GM19025 (cell line): ENCODE measurements around the gene CBR3.
"Not testable (repeated sequence)": the region's sequence is repeated elsewhere in the genome, so short reads cannot be mapped to it uniquely, and the experiment has no call there.

ENCODE experiments used
- ATAC-seq: cut with Tn5 transposase; IDR thresholded peaks from one replicate; pipeline ENCODE4 v1.9.1; 2021; ENCODE audit warnings: mild to moderate bottlenecking, low read depth, moderate library complexity; ENCODE audit not compliant: unreplicated experiment

Gene CBR3

DNA sequence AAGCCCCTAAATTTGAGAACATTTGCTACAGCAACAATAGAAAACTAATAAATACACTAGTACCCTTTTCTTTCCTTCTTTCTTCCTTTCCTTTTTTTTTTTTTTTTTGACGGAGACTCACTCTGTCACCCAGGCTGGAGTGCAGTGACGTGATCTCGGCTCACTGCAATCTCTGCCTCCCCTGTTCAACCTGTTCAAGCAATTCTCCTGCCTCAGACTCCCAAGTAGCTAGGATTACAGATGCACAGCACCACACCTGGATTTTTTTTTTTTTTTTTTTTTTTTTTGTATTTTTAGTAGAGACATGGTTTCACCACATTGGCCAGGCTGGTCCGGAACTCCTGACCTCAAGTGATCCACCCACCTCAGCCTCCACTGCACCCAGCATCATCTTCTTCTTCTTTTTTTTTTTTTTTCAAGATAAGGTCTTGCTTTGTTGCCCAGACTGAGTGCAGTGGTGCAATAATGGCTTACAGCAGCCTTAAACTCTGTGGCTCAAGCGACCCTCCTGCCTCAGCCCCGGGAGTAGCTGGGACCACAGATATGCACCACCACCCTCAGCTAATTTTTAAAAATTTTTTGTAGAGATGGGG, 19.6 kb upstream of the CBR3 start:
- ATAC-seq: no peak

DNA sequence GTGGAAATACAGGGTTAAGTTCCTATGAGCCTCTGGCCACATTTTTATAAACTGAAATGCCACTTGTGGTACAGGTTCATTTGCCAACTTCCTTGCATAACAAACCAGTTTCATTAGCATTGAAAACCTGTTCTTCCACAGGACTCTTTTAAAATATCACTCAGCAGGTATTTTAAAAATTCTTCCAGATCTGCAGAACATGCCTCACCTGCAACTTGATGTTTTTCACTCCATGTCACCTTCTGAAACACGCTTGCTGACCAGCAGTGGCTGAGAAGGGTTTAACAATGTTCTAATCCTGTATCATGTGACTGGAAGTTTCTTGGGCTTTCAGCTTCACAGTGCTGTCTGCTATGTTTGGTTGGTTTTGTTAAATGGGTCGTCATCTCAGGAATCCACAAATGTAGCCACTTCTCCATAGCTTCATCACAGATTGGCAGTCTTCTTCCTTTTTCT, 17.6 kb upstream of the CBR3 start:
- ATAC-seq: no peak

DNA sequence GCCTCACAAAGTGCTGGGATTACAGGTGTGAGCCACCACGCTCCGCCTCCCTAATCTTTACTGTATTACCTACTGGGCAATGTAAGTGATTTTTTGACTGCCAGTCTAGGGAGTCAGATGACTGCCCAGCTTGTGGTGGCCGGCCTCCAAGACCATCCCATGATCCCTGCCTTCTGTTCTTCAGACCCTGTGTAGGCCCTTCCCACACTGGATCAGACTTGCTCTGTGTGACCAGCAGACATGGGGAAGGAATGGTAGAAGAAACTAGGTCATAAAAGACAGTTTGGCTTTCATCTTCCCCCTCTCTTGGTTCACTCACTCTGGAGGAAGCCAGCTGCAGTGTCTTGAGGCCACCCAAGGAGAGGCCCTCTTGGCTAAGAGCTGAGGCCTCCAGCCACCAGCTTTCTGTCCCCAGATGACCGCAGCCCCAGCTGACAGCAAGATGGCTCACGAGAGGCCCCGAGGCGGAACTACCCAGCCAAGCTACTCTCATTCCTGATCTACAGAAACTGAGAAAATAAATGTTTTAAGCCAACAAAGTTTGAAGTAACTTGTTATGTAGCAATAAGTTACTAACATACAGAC, 14.5 kb upstream of the CBR3 start:
- no peak for ATAC-seq

DNA sequence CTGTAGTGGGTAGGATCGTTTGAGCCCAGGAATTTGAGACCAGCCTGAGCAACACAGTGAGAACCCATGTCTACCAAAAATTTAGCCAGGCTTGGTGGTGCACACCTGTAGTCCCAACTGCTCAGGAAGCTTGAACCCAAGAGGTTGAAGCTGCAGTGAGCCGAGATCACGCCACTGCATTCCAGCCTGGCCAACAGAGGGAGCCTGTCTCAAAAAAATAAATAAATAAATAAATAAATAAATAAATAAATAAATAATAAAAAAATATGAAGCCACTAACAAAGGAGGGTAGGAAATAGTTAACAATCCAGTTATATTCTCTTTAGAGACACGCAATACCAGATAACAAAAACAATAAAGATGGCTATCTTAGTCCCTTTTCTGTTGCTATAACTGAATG, 11.9 kb upstream of the CBR3 start:
- no peak for ATAC-seq

DNA sequence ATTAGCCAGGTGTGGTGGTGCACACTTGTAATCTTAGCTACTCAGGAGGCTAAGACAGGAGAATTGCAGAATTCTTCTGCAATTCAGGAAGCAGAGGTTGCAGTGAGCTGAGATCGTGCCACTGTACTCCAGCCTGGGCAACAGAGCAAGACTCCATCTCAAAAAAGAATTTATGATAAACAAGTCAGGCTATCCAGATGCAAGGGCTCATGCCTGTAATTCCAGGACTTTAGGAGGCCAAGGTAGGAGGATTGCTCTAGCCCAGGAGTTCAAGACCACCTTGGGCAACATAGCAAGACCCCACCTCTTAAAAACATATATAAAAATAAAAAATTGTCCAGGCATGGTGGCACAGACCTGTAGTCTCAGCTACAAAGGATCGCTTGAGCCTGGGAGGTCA, 10.5 kb upstream of the CBR3 start:
- ATAC-seq: no peak

DNA sequence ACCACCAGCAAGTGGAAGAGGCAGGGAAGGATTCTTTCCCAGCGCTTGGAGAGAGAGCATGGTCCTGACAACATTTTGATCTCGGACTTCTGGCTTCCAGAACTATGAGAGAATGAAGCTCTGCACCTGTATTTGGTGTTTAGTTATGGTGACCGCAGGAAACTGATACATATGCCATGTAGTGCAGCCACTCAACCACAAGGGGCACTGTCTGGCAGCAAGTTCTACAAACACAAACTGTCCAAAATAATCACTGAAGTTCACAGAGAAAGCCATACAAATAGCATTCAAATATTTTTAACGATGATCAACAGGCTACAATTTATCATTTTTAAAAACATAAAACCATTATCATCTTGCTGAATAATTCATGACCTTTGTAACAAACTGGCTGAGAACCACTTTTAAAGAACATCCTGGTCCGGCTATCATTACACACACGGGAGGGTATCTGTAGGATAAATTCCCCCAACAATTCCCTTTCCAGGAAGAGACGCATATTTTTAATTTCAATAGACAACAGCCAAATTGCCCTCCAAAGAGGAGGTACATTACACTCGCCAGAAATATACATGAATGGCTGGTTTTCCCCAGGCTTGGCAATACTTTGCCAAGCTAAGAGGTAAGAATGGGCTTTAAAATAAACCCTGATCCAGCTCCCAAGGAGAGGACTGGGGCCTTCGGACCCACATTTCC, 9.2 kb upstream of the CBR3 start:
- ATAC-seq: no peak

DNA sequence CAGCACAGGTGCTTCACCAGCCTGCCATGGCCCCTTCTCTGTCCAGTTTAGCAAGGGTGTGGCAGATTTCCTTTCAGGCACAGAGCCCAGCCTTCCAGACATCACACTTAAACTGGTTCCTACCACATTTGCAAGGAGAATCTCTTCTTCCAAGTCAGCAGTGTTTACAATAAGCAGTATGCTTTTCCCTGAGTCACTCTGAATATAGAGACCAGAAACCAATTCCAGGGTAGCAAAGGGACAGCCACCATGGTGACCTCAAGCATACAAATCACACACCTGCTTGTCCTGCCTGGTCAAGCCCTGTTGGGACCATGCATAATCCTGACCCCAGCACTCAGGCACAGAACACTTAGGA, 8.7 kb upstream of the CBR3 start:
- no peak for ATAC-seq

DNA sequence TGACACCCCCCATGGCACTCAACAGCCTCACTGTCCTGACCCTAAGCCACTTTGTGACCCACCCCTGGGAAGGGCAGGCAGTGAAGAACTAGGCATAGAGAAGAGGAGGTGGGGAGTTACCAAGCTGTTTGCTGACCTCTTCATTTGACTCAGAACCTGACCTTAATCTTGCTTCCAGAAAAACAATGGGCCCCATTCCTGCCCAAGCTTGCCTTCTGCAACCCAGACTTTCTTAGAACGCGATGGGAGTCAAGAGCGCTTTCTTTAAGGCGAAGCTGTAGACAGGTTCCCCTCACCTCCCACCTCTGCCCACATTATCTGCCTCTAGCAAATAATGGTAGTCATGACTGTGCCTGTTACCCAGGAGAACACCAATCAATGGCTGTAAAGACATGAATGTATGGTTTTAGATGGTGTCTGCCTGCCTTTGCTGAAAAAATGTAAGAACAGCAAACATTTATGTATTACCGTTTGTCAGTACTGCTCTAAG, 8.2 kb upstream of the CBR3 start:
- no peak for ATAC-seq

DNA sequence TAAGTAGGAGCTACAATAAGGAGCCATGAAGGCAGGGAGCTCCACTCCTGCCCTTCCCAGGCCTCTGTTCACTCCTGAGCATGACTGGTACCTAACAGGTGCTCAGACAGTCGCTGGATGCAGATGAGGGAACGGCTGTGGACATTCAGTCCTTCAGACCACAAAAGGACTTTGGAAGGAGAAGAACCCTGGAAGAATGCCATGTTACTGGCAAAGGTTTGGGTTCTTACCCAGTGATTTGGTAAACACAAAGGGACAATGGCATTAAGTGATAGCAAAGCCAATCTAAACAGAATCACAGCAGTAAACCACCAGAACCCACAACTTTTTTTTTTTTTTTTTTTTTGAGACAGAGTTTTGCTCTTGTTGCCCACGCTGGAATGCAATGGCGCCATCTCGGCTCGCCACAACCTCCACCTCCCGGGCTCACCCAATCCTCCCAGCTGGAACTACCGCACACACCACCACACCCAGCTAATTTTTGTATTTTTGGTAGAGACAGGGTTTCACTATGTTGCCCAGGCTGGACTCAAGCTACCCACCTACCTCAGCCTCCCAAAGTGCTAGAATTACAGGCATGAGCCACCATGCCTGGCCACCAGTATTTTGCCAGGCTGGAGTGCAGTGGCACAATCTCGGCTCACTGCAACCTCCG, 7.5 kb upstream of the CBR3 start:
- ATAC-seq: no peak

DNA sequence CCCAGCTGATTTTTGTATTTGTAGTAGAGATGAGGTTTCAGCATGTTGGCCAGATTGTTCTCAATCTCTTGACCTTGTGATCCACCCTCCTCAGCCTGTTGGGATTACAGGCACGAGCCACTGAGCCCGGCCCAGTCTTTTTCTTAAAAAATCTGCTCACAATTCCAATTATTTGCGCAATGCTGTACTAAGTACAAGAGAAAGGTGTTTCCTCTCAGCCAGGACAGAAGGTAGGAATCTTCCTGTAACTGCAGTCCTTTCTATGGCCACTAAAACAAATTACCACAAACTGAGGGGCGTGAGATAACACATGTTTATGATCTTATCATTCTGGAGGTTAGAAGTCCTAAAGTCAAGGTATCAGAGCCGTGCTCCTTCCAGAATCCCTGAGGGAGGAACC, 6.9 kb upstream of the CBR3 start:
- no peak for ATAC-seq

DNA sequence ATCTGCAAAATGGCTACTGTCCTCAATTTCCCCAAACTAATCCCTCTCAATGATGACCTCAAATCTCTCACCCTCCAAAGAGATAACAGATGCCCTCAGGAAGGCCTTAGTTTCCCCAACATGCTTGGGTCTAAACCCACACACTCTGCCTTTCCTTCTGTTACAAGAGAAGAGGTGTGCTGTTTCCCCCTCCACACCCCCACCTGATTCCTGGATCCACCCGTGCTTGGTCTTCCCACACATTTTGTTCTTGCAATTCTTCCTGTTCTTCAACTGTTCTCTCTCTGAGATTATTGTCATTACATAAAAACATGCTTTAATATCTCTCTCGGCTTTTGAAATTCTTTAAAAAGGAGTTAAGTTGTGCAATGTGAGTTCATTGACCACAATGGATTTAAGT, 5.7 kb upstream of the CBR3 start:
- no peak for ATAC-seq

DNA sequence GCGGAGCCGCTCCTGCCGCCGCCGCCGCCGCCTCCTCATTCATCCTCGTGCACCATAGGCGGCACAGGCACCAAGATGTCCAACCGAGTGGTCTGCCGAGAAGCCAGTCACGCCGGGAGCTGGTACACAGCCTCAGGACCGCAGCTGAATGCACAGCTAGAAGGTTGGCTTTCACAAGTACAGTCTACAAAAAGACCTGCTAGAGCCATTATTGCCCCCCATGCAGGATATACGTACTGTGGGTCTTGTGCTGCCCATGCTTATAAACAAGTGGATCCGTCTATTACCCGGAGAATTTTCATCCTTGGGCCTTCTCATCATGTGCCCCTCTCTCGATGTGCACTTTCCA, 4.5 kb upstream of the CBR3 start:
- ATAC-seq: not testable (repeated sequence)

DNA sequence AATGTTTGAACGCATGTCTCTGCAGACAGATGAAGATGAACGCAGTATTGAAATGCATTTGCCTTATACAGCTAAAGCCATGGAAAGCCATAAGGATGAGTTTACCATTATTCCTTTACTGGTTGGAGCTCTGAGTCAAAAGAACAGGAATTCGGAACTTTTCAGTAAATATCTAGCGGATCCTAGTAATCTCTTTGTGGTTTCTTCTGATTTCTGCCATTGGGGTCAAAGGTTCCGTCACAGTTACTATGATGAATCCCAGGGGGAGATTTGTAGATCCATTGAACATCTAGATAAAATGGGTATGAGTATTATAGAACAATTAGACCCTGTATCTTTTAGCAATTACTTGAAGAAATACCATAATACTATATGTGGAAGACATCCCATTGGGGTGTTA, 4.0 kb upstream of the CBR3 start:
- ATAC-seq: not testable (repeated sequence)

DNA sequence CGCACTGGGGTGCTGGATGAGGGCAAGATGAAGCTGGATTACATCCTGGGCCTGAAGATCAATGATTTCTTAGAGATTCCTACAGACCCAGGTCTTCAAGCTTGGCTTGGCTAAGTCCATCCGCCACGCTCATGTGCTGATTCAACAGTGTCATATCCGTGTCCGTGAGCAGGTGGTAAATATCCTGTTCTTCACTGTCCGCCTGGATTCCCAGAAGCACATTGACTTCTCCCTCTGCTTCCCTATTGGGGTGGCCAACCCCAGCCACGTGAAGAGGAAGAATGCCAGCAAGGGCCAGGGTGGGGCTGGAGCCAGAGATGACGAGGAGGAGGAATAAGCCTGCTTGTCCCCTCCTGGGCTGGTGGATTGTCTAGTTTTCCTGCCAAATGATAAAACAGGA, 2.2 kb upstream of the CBR3 start:
- ATAC-seq: no peak

DNA sequence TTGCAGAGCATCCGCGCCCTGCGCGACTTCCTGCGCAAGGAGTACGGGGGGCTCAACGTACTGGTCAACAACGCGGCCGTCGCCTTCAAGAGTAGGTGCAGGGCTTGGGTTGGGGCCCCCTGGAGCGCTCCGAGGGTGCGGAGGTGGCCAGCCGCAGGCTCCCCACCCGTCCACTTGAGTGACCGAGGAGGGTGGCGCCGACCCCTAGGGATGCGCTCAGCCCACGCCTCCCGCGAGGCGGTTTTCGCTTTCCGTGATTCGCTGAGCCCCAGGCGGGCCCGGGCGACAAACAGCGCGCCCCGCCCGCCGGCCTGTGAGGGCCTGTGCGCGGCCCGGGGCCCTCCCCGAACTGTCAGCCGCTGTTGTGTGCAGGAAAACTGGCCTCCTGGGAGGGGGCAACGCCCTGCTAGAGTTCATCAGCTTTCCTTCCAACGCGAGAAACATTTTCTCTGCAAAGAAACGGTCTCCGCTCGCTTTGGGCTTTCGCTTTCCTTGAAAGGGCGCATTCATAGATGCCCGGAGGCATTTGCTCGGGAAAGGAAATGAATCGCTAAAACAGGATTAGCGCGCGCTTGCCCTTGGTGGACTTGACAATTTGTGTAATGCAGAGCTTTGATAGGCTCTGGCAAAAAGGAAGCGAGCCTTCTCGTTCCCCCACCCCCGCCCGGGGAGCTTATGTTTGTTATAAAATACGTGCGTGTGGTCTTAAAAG, 668 bp downstream of the CBR3 start:
- no peak for ATAC-seq

DNA sequence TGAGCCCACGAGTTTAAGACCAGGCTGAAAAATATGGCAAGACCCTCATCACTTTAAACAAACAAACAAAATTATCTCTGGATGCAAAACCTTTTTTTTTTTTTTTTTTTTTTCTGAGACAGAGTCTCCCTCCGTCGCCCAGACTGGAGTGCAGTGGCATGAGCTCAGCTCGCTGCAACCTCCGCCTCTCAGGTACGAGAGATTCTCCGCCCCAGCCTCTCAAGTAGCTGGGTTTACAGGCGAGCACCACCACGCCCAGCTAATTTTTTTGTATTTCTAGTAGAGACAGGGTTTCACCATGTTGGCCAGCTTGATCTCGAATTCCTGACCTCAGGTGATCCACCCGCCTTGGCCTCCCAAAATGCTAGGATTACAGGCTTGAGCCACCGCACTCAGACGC, 4.9 kb downstream of the CBR3 start:
- not testable (repeated sequence) for ATAC-seq

DNA sequence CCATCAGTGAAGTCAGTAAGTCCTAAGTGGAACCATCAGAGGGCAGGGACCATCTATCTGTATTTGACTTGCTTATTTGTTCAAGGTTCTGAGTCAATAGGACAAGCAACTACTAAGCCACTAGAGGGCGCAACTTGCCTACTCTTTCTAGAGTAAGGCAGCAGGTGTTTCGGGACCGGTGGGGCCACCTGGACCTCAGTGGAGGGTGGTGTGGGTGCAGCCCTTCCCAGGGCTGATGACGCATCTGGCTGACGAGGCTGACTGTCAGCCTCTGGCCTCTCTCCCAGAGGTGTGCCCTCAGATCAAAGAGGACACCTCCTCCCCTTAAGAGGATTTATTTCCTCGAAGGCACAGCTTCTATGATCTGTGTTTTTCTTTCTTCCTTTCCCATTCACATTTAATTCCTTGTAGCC, 6.6 kb downstream of the CBR3 start:
- ATAC-seq: peak; percentile 61

DNA sequence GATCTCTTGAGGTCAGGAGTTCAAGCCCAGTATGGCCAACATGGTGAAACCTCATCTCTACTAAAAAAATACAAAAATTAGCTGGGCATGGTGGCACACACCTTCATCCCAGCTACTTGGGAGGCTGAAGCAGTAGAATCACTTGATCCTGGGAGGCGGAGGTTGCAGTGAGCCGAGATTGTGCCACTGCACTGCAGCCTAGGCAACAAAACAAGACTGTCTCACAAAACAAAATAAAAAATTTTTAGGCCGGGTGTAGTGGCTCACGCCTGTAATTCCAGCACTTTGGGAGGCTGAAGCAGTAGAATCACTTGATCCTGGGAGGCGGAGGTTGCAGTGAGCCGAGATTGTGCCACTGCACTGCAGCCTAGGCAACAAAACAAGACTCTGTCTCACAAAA, 9.4 kb downstream of the CBR3 start:
- not testable (repeated sequence) for ATAC-seq

DNA sequence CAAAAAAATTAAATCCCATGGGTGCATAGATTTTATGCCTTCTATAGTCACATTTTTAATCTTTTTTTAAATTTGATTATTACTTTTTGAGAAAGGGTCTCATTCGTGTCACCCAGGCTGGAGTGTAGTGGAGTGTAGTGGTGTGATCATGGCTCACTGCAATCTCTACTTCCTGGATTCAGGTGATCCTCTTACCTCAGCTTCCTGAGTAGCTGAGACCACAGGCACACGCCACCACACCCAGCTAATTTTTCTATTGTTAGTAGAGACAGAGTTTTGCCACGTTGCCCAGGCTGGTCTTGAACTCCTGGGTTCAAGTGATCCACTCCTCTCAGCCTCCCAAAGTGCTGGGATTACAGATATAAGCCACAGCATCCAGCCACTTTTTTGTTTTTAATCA, 10.4 kb downstream of the CBR3 start:
- ATAC-seq: no peak

DNA sequence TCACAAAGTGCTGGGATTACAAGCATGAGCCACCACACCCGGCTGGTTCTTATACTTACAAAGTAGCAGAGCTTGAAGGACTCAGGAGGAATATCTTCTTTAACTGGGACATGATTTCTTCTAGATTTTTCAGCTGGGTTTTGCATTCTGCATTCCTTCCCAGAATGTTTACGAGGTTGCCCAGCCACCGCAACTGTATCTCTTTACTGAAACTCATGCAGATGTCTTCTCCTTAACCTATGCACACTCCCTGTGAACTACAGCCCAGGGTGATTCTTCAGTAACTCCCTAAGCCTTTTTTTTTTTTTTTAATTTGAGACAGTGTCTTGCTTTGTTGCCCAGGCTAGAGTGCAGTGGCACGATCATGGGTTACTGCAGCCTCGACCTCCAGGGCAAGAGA, 13.0 kb downstream of the CBR3 start:
- ATAC-seq: no peak

DNA sequence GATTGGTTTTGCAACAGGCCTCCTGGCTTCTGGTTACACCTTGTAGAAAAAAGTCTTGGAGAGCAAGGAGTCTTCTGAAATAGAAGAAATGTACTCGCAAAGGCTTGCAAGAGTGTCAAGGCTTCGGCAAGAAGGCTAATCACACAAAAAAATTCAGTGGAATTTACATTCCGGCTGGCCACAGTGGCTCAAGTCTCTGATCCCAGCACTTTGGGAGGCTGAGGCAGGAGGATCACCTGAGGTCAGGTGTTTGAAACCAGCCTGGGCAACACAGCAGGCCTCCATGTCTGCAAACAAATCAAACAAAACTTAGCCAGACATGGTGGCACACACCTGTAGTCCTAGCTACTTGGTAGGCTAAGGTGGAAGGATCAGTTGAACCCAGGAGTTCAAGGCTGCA, 14.0 kb downstream of the CBR3 start:
- no peak for ATAC-seq
